HEK293T (cell line): Measurements from ENCODE around the gene CDHR1.
"Not testable (repeated sequence)": the region's sequence is repeated elsewhere in the genome, so short reads cannot be mapped to it uniquely, and the experiment has no call there.

Experiments used
- CTCF ChIA-PET: fragments of 350-600 bp; formaldehyde crosslinking; extraction: SDS; loops from one replicate; lab custom pipeline; 2021; ENCODE audit warnings: antibody characterized with exemption, inconsistent platforms; lab: Yijun Ruan, JAX
- POLR2A ChIA-PET: fragments of 350-600 bp; formaldehyde crosslinking; extraction: SDS; loops from one replicate; lab custom pipeline; 2020; ENCODE audit warnings: antibody characterized with exemption, inconsistent platforms; lab: Yijun Ruan, JAX
- DNase-seq: peaks from one replicate; pipeline ENCODE4 v3.0.0; 2012; ENCODE audit warnings: mixed read lengths; ENCODE audit errors: extremely low spot score
- ARNT ChIP-seq: fragments of 450-650 bp; IDR thresholded peaks from 2 replicates; pipeline ENCODE4 v1.6.1; 2017; ENCODE audit warnings: mild to moderate bottlenecking
- BHLHE40 ChIP-seq: fragments of 450-650 bp; IDR thresholded peaks from 2 replicates; pipeline ENCODE4 v1.6.1; 2016; ENCODE audit warnings: mild to moderate bottlenecking, moderate library complexity, borderline replicate concordance
- CTBP1 ChIP-seq: fragments of 450-650 bp; IDR thresholded peaks from 2 replicates; pipeline ENCODE4 v1.6.1; 2016; ENCODE audit warnings: borderline replicate concordance
- ELF4 ChIP-seq: fragments of 450-650 bp; IDR thresholded peaks from 2 replicates; pipeline ENCODE4 v1.6.1; 2017; ENCODE audit warnings: antibody characterized with exemption
- FOXA1 ChIP-seq: fragments of 450-650 bp; IDR thresholded peaks from 2 replicates; pipeline ENCODE4 v1.6.1; 2016; ENCODE audit warnings: mild to moderate bottlenecking
- FOXK2 ChIP-seq: fragments of 450-650 bp; IDR thresholded peaks from 2 replicates; pipeline ENCODE4 v1.6.1; 2016; ENCODE audit warnings: mild to moderate bottlenecking
- FOXM1 ChIP-seq: fragments of 450-650 bp; IDR thresholded peaks from 2 replicates; pipeline ENCODE4 v1.6.1; 2017; ENCODE audit warnings: mild to moderate bottlenecking, borderline replicate concordance
- HDGF ChIP-seq: fragments of 450-650 bp; IDR thresholded peaks from 2 replicates; pipeline ENCODE4 v1.6.1; 2017; ENCODE audit warnings: antibody characterized with exemption, borderline replicate concordance
- L3MBTL2 ChIP-seq: fragments of 450-650 bp; conservative IDR thresholded peaks from 2 replicates; pipeline ENCODE4 v1.6.1; 2016; ENCODE audit warnings: mild to moderate bottlenecking
- LEF1 ChIP-seq: fragments of 450-650 bp; IDR thresholded peaks from 2 replicates; pipeline ENCODE4 v1.6.1; 2017; ENCODE audit warnings: mild to moderate bottlenecking, borderline replicate concordance
- NFRKB ChIP-seq: fragments of 450-650 bp; IDR thresholded peaks from 2 replicates; pipeline ENCODE4 v1.6.1; 2016; ENCODE audit warnings: mild to moderate bottlenecking, moderate library complexity
- SUZ12 ChIP-seq: fragments of 450-650 bp; IDR thresholded peaks from 2 replicates; pipeline ENCODE4 v1.6.1; 2016; ENCODE audit warnings: mild to moderate bottlenecking
- TARDBP ChIP-seq: fragments of 450-650 bp; IDR thresholded peaks from 2 replicates; pipeline ENCODE4 v1.6.1; 2016
- ZNF384 ChIP-seq: fragments of 450-650 bp; IDR thresholded peaks from 2 replicates; pipeline ENCODE4 v1.6.1; 2016
- TF ChIP-seq, protein P1 (sequence below): fragments of 450-650 bp; IDR thresholded peaks from 2 replicates; pipeline ENCODE4 v1.6.1; 2016

The CDHR1 gene

GRCh38 chr10:84163996-84164395 lies 30.3 kb upstream of the CDHR1 start:
- no peak for TF ChIP-seq FOXK2
- TF ChIP-seq ZNF384, result no peak
- TF ChIP-seq TARDBP, result no peak
- TF ChIP-seq L3MBTL2, result no peak
- TF ChIP-seq CTBP1, result no peak
- TF ChIP-seq, protein P1, sequence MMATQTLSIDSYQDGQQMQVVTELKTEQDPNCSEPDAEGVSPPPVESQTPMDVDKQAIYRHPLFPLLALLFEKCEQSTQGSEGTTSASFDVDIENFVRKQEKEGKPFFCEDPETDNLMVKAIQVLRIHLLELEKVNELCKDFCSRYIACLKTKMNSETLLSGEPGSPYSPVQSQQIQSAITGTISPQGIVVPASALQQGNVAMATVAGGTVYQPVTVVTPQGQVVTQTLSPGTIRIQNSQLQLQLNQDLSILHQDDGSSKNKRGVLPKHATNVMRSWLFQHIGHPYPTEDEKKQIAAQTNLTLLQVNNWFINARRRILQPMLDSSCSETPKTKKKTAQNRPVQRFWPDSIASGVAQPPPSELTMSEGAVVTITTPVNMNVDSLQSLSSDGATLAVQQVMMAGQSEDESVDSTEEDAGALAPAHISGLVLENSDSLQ, result no peak
- TF ChIP-seq HDGF, result no peak
- TF ChIP-seq SUZ12, result no peak
- no peak for TF ChIP-seq FOXA1
- TF ChIP-seq ELF4, result no peak
- no peak for TF ChIP-seq FOXM1
- no peak for TF ChIP-seq ARNT
- CTCF ChIA-PET, result interaction anchor here (1.6 kb wide), 1 partner anchor 16 kb away, joined by 5 read pairs; no protein-coding TSS in a partner anchor
- POLR2A ChIA-PET, result no interaction called here
- no peak for DNase-seq

DNA sequence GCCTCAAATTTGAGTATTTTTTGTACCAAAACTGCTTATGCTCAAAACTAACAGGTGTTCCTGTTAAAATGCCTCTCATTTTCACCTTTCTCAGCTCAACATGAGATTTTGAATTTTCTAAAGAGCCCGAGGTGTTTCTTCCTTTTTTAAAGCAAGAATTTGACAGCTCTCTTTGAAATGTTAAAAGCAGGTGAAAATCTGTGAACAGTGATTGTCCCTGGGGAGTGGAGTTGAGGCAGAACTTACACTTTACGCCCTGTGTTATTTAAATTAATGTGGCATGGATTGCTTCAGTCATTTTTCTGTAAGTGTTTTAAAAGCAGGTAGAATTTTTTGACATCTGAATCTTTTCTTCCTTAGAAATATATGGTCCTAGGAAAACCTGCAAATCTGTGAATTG lies 29.9 kb upstream of the CDHR1 start:
- POLR2A ChIA-PET, result no interaction called here
- no peak for TF ChIP-seq ELF4
- TF ChIP-seq BHLHE40, result no peak
- no peak for TF ChIP-seq LEF1
- TF ChIP-seq CTBP1, result no peak
- no peak for TF ChIP-seq NFRKB
- TF ChIP-seq FOXA1, result no peak
- TF ChIP-seq, protein P1, result no peak
- no peak for TF ChIP-seq FOXK2
- no peak for TF ChIP-seq ARNT
- TF ChIP-seq ZNF384, result no peak
- no peak for TF ChIP-seq HDGF
- no peak for TF ChIP-seq FOXM1
- TF ChIP-seq TARDBP, result no peak
- CTCF ChIA-PET, result interaction anchor here (1.0 to 1.6 kb wide), 2 partner anchors 15 to 17 kb away, joined by 3 to 5 read pairs; no protein-coding TSS in a partner anchor
- no peak for DNase-seq

- ChIA-PET CTCF (no interaction called here), POLR2A (no interaction called here)
- TF ChIP-seq NFRKB (no peak), ELF4 (no peak), FOXM1 (no peak)
- TF ChIP-seq, protein P1, result no peak
- no peak for DNase-seq
Measured at GRCh38 chr10:84166620-84167288, 27.6 kb upstream of the CDHR1 start.

GRCh38 chr10:84167289-84167653 lies 27.1 kb upstream of the CDHR1 start:
- POLR2A ChIA-PET, CTCF ChIA-PET, DNase-seq: not testable (repeated sequence)

- CTCF ChIA-PET, result interaction anchor here (0.5 kb wide), 1 partner anchor 106 kb away, joined by 3 read pairs; no protein-coding TSS in a partner anchor
- POLR2A ChIA-PET, DNase-seq: not testable (repeated sequence)
Measured at GRCh38 chr10:84168382-84168781, 26.0 kb upstream of the CDHR1 start.

DNA sequence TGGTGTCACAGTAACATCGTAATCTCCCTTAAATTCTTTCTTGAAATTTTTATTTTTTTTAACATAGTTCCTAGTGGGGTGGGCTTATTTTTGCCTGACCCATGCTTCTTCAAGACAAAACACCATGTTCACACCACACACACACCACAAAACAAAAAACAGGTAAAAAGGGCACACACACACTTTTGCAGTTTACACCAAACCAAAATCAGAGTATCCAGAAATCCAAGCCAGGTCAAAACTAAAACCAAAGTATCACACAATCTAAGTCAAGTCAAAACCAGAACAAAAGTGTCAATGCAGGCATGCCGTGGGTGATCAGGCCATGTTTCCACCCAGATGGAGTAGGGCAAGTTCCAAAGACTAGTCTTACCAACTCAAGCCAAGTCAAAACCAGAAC lies 23.1 kb upstream of the CDHR1 start:
- POLR2A ChIA-PET, CTCF ChIA-PET, DNase-seq: not testable (repeated sequence)

DNA sequence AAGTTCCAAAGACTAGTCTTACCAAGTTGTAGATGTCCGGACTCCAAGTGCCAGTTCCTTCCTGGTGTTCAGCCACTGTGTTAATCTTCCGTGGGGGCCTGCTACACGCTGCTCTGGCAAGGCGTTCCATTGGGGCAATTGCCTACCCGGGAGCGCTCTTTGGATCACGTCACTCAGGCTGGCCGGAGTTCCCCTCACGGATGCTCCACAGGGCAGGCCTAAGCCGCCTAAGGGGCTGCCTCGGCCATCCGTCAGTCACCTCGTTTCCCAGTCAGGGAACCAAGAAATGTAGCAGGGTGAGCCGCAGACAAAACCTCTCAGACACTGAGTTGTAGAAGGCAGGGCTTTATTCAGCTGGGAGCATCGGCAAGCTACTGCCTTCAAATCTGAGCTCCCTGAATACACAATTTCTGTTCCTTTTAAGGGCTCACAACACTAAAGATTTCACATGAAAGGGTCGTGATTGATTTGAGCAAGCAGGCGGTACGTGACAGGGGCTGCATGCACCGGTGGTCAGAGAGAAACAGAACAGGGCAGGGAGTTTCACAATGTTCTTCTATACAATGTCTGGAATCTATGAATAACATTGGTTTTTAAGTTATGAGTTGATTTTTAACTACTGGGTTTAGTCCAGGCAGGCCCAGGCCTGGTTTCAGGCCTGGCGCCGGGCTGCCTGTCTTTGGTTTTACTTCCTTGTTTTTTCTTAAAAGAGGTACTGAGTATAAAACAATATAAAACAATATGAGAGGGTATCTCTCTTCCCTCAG lies 22.5 kb upstream of the CDHR1 start:
- DNase-seq, POLR2A ChIA-PET, CTCF ChIA-PET: not testable (repeated sequence)
